Osteoblast (primary cell): ENCODE results near the gene SPTLC3. TPM values are rescaled to one million over a fixed set of nuclear protein-coding genes. Genes with fewer than 3 reads are reported as not detected.

ENCODE experiments used
- DNase-seq: peaks from one replicate; pipeline ENCODE4 v3.0.0; 2011; ENCODE audit warnings: low spot score, mixed read lengths; ENCODE audit not compliant: insufficient read length; ENCODE audit errors: missing footprints
- H2AFZ ChIP-seq: 2 replicates; pipeline ENCODE4 v1.6.0; 2011; ENCODE audit warnings: mild to moderate bottlenecking, low read length
- H3K27ac ChIP-seq: 2 replicates; pipeline ENCODE4 v1.5.1; 2011; ENCODE audit warnings: mild to moderate bottlenecking, low read depth, low read length, moderate library complexity
- H3K27me3 ChIP-seq: 2 replicates; pipeline ENCODE4 v1.6.0; 2012; ENCODE audit warnings: mild to moderate bottlenecking, control low read depth, inconsistent platforms, low read length, moderate library complexity; ENCODE audit not compliant: insufficient read depth
- H3K36me3 ChIP-seq: 2 replicates; pipeline ENCODE4 v1.5.1; 2011; ENCODE audit warnings: mild to moderate bottlenecking, low read length, control low read depth, moderate library complexity; ENCODE audit not compliant: insufficient read depth
- H3K4me1 ChIP-seq: 2 replicates; pipeline ENCODE4 v1.5.1; 2011; ENCODE audit warnings: mild to moderate bottlenecking, low read length, control low read depth, moderate library complexity; ENCODE audit not compliant: insufficient read depth
- H3K4me2 ChIP-seq: 2 replicates; pipeline ENCODE4 v1.6.0; 2011; ENCODE audit warnings: mild to moderate bottlenecking, low read length; ENCODE audit not compliant: insufficient read depth
- H3K4me3 ChIP-seq: fragments of 200-600 bp; sonication (generic); 3 replicates; pipeline ENCODE4 v1.5.1; 2012; ENCODE audit warnings: mild to moderate bottlenecking, low read length, inconsistent platforms; ENCODE audit not compliant: insufficient read depth
- H3K79me2 ChIP-seq: 2 replicates; pipeline ENCODE4 v1.6.0; 2012; ENCODE audit warnings: mild to moderate bottlenecking, low read length, control low read depth, inconsistent platforms; ENCODE audit not compliant: insufficient read depth
- H3K9me3 ChIP-seq: 2 replicates; pipeline ENCODE4 v1.5.1; 2011; ENCODE audit warnings: low read depth, low read length, control low read depth
- H4K20me1 ChIP-seq: 2 replicates; pipeline ENCODE4 v1.6.0; 2012; ENCODE audit warnings: mild to moderate bottlenecking, low read length, control low read depth; ENCODE audit not compliant: insufficient read depth
- total RNA-seq: library from RNA; depleted of rRNA; stranded (reverse); fragments of >200 nt; gene quantifications from 2 replicates; pipeline ENCODE4 v1.2.3, GENCODE V29; 2012
- TF ChIP-seq, protein P1 (sequence below): IDR thresholded peaks from 2 replicates; pipeline ENCODE4 v1.5.1; 2011; ENCODE audit warnings: mild to moderate bottlenecking, low read depth, low read length, moderate library complexity; ENCODE audit errors: extremely low read depth

Gene SPTLC3
- total RNA-seq, 1 donor, result 14.8 TPM

DNA sequence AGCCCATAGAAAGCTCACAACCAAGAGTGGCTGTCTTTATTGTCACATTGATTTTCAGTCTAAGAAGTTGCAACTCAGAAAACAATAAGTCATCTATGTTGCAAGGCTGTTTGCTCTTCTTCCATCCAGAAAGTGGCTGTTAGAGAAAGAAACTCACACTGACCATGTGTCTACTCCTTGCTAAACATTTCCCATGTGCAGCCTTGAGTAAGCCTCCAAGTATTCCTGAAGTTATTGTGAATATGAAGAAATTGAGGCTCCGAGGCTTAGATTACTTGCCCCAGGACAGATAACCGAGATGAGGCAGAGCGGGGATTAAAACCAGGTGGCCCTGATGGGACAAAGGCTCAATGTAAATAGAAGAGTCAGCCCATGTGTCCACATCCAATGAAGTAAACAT, 105.0 kb downstream of the SPTLC3 start:
- Histone ChIP-seq H3K4me1 (no peaks in the 10 kb centered on the region), H3K9me3 (no peaks in the 10 kb centered on the region), H3K36me3 (no peaks in the 10 kb centered on the region), H3K27ac (no peak overlapping the region), H4K20me1 (no peaks in the 10 kb centered on the region), H3K27me3 (no peaks in the 10 kb centered on the region), H2AFZ (no peak overlapping the region), H3K79me2 (no peaks in the 10 kb centered on the region), H3K4me2 (no peak overlapping the region), H3K4me3 (no peak overlapping the region)
- TF ChIP-seq, protein P1, sequence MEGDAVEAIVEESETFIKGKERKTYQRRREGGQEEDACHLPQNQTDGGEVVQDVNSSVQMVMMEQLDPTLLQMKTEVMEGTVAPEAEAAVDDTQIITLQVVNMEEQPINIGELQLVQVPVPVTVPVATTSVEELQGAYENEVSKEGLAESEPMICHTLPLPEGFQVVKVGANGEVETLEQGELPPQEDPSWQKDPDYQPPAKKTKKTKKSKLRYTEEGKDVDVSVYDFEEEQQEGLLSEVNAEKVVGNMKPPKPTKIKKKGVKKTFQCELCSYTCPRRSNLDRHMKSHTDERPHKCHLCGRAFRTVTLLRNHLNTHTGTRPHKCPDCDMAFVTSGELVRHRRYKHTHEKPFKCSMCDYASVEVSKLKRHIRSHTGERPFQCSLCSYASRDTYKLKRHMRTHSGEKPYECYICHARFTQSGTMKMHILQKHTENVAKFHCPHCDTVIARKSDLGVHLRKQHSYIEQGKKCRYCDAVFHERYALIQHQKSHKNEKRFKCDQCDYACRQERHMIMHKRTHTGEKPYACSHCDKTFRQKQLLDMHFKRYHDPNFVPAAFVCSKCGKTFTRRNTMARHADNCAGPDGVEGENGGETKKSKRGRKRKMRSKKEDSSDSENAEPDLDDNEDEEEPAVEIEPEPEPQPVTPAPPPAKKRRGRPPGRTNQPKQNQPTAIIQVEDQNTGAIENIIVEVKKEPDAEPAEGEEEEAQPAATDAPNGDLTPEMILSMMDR, result no peak
- DNase-seq, result no peak

DNA sequence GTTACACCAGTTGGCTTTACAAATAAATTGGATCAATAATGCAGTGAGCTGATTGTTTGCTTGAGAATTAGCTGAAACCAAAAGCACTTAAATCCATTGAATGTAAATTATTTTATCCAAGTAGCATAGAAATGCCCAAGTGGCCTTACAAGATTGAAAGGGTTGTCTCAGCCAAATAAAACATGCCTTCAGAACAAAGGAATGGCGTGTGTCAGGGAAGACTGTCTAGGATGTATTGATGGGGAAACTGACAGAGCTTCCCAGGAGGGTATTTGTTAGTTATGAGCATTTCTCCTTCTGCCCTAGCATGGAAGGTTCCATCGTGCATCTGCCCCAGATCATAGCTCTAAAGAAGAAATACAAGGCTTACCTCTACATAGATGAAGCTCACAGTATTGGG, 108.4 kb downstream of the SPTLC3 start:
- H3K27me3 ChIP-seq, result no peaks in the 10 kb centered on the region
- no peaks in the 10 kb centered on the region for H4K20me1 ChIP-seq
- no peak overlapping the region for H3K4me2 ChIP-seq
- H3K4me3 ChIP-seq, result no peak overlapping the region
- DNase-seq, result no peak
- no peak overlapping the region for H3K27ac ChIP-seq
- no peak overlapping the region for H2AFZ ChIP-seq
- H3K9me3 ChIP-seq, result no peaks in the 10 kb centered on the region
- no peaks in the 10 kb centered on the region for H3K79me2 ChIP-seq
- H3K36me3 ChIP-seq, result no peaks in the 10 kb centered on the region
- TF ChIP-seq, protein P1, result no peak
- no peaks in the 10 kb centered on the region for H3K4me1 ChIP-seq

DNA sequence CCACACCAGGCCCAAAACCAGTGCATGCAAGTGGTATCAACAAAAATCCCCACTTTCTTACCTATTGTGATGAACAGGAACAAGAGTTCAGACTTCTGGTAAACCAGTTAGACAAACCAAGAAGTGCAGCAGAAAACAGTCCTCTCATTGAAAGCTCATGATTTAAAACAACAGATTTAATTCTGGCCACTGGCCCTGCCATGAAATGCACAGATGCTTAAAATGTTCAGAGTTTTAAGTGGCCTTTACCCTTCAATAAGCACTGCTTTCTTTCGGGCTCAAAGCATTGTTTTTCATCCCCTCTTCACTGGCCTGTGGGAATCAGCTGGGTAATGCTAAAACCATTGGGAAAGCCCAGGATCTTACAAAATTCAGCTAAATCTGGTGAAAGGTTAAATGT, 109.9 kb downstream of the SPTLC3 start:
- no peak overlapping the region for H3K27ac ChIP-seq
- DNase-seq, result no peak

DNA sequence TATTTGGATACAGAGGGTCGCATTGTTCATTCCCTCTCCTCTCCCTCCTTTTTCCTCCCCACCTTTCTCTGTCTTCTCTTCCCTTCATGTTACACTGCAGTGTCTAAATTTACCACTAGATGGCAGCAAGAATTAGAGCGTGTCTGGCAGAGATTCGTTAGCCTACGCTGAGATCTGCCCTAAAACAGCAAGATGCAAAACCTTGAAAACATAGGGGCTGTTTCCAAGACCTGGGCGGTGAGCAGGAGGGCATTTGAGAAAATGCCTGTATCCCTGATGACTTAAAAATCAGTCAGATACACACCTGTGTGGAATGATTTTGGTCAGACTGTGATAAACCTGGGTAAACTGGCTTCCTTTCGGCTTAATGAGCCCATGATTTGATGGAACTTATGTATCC, 110.8 kb downstream of the SPTLC3 start:
- no peaks in the 10 kb centered on the region for H4K20me1 ChIP-seq
- no peaks in the 10 kb centered on the region for H3K9me3 ChIP-seq
- no peak overlapping the region for H3K4me3 ChIP-seq
- no peaks in the 10 kb centered on the region for H3K4me1 ChIP-seq
- TF ChIP-seq, protein P1, result peak; percentile 95
- H3K27ac ChIP-seq, result no peak overlapping the region
- DNase-seq, result no peak
- no peak overlapping the region for H2AFZ ChIP-seq
- no peak overlapping the region for H3K4me2 ChIP-seq
- no peaks in the 10 kb centered on the region for H3K27me3 ChIP-seq
- no peaks in the 10 kb centered on the region for H3K36me3 ChIP-seq
- no peaks in the 10 kb centered on the region for H3K79me2 ChIP-seq

More for the DNA sequence above, 109.9 kb downstream of the SPTLC3 start:
- Histone ChIP-seq H3K4me3 (no peak overlapping the region), H3K79me2 (no peaks in the 10 kb centered on the region), H3K9me3 (no peaks in the 10 kb centered on the region), H3K36me3 (no peaks in the 10 kb centered on the region), H4K20me1 (no peaks in the 10 kb centered on the region), H3K27me3 (no peaks in the 10 kb centered on the region), H3K4me1 (no peaks in the 10 kb centered on the region), H3K4me2 (no peak overlapping the region), H2AFZ (no peak overlapping the region)
- TF ChIP-seq, protein P1, result no peak
